RPMI7951 (cell line): ENCODE measurements around the gene LRP1B. TPM values are rescaled to one million over a fixed set of nuclear protein-coding genes. Genes with fewer than 3 reads are reported as not detected.

Experiments used
- DNase-seq: peaks from one replicate; pipeline ENCODE4 v3.0.0-alpha.2; 2012; ENCODE audit warnings: low read depth
- total RNA-seq: library from RNA; depleted of rRNA; stranded (reverse); fragments of >200 nt; shearing (Covaris generic); gene quantifications from 2 replicates; pipeline ENCODE4 v1.2.3, GENCODE V29; 2014

LRP1B gene
- total RNA-seq, 1 experiment from 2014 or later, result not detected

DNA sequence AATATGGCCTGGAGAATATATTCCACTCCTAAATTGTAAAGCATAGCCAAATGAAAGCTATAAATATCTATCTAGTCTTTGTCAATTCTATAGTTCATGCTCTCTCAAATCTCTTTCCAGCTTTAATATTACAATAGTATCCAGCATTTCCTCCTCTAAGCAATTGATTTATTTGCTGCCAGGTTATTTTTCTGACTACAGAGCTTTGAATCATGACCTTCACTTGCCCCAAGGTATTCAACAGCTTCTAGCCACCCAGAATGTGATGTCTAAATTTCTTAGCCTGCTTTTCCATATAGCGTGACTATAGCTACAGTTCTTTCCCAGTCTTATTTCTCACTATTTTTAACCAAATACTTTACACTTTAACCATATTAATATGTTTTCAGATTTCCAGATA is 1287.6 kb downstream of the LRP1B start:
- no peak for DNase-seq

DNA sequence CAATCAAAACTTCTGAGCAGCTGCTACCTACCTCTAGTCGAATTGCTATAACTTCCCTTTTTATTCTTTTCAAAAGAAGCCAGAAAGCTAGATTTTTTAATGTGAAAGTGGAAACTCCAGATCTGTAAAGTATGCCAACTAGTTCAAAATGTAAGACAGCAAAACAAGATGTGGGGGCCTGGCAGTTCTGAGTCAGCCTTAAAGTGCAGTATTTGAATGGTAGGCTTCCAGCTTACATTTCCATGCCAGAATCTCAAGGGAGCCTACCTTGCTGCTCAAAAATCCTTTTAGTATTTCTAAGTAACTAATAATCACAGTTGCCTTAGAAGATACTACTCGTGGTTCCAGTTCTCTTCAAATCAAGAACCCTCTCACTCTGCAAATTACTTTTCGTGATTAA is 1288.7 kb downstream of the LRP1B start:
- no peak for DNase-seq

DNA sequence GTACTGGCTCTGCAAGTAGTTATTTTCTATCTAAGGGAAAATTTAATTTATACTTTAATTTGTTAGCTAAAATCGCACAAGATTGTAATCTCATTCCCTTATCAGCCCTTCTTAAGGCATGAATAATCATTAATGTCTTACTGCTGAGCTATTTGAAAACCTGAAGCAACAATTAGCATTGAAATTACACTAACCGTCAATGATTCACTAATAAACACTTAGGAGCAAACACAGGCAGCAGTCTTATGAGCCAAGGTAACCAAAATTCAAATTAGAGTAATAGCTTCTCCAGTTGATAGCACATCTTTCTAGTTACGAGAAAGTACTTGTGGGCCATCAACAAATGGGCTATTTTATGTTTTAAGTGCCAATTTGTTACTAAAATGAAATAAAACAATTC is 1289.7 kb downstream of the LRP1B start:
- DNase-seq, result no peak

DNA sequence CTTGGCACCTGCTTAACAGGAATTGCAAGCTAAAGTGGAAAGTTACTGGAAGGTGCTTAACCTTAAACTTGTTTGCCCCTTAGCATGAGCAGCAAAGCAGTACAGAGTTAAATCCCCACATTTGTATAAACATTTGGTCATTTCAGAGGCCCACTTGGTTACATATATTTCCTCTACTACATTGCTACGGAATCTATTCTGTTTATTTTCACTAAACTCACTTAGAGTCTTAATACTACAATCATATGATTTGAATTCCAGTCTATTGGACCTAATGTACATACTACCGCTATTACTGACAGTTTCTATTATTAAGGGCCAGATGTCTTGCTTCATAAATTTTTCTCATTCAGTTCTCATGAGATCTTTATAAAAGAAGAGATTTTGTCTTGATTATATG is 1294.0 kb downstream of the LRP1B start:
- no peak for DNase-seq

DNA sequence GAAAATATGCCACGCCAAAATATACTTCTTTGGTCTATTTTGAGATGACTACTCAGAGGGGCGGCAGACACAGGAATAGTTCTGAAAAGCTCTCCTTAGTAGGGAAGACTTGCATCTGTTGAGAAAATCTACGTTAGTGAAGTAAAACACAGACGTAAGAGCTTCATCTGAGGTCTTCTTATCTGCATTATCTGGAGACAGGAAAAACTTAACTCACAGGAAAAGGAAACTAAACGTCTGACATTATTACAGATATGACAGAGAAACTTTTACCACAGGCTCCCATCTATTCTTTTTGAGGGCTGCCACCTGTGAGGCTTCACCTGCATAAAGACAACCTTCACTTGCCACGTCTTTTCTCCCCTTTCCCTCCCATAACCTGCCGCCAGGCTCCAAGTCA is 1295.7 kb downstream of the LRP1B start:
- DNase-seq, result no peak

DNA sequence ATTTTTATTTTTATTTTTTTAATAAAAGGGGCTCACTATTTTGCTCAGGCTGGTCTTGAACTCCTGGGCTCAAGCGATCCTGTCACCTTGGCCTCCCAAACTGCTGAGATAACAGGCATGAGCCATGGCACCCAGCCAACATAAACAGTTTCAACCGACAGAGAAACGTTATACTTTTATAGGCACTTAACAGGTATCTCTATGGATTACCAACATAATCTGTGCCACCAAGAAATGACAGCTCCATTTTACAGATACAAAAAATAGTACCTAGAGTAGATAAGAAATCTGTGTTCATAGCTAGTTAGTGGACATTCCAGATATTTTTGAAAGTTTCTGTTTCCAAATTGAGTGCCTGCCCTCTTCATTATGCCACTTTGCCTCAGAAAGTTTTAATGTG is 1316.7 kb downstream of the LRP1B start:
- no peak for DNase-seq

DNA sequence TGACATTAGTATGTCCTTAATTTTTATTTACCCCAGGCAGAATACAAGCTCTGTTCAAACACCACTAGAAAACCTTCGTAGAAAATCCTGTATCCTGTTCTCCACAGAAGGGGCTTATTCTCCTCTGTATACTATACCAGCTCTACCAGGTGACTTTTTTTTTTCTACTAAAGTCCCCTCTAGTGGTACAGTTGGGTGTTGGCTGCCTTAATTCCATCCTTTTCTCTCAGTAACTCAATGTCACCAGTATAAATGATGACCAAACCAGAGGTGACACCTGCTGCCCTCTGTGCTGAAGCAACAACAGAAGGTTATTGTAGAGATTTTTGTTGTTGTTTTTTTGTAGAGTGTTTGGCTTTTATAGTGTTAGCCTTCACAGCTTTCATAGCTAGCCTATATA is 1322.0 kb downstream of the LRP1B start:
- no peak for DNase-seq

DNA sequence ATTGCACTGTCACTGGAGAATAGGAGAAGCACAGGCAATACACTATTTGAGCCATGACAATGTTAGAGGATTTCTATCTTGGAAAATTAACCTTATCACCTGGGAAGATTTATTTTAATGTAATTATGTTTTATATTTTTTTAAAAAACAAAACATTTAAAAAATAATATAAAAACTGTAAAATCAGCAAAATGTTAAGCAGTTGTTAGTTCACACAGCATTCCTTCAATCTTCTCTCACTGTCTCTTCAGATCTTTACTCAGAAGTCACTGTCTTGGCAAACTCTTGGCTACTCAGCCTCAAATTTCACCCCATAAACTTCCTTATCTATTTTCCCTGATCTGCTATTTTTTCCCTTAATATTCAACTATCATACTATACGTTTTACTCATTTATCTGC is 1322.6 kb downstream of the LRP1B start:
- no peak for DNase-seq

DNA sequence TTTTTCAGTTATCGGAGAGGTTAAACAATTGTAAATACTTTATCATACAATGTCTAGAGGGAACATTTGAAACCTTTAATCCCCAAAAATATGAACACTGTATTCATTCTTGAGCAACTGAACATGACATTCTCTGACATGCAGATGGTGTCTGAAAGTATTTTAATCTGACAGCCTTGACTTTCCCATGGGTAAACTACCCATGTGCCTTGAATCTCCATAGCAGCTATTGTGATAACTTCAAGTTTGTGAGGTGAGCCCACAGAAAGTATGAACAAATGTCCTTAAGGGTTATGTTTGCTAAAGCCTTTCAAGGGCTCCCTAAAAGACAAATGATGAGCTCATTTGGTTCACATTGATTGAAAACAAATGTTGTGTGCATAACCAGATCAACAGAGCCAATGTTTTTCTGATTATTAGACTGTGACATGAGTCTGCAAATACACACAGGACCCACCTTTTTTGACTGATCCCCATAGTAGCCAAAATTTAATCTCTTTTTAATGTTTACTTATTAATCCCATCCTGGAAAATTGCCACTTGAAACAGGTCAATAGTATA is 1326.0 kb downstream of the LRP1B start:
- no peak for DNase-seq

DNA sequence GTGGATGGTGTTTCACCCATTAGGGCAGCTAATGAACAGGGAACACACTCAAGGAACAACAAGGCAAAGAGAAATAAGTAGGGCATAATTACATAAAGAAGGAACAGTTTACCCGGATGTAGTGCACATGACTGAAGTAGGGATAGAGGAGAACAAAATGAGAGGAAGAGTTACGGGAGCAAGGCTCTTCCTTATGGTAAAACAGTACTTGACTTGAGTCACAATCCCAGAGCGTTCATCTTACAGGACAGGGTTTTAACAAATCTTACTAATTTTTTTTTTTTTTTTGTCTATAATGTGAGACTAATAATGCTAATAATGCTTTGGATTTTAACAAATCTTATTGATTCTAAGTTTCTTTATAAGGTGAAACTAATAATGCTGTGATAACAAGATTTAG is 1329.5 kb downstream of the LRP1B start:
- DNase-seq, result no peak

DNA sequence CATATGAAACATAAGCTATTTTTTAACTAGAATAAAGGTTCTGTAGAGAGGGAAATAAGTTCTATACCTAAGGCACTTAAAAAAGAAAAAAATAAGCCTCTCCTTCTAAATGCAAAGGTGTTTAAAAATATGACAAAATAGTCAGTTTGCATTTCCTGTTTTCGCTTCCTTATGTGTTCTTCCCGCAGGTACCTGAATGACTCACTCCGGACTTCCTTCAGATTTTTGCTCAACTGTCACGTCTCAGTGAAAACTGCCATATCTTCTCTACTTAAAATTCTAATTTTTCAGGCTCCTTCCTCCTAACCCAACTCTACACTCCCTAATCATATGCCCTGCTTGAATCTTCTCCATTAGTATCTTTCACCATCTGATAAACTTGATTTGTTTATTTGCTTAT is 1333.1 kb downstream of the LRP1B start:
- no peak for DNase-seq

DNA sequence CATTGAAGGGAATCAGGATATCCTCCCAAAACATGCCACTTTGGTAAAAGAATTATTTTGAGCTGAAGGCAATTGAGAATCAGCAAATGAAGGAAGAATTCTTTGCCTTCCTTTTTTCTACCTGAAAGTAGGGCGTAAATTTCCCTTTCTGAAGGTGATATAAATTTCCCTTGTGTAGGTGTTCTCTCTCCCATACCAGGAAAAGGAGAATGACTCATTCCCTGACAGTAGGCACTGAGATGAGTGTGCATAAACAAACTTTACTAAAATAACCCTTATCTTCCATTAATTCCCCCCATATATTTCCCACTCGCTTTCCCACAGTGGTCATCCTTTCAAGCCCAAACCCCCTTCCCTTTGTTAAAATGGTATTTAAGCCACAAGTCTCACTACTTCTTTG is 1339.0 kb downstream of the LRP1B start:
- no peak for DNase-seq

DNA sequence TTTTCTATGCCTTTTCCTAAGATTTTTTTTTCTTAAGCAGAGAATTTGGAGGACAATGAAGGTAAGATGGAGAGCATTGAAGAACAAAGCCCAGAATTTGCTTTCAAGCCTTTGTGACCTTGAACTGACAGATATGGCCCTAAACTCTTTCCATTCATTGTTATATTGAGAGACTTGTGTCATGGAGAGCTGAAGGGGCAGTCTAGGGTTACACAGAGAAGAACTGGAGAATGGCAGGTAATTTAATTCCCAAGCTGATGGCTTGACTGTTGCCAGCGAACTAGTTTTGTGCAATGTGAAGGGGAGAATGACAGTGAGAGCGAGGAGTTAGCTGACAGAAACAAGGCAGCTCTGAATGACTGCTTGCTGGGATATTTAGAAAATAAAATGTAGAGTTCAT is 1344.2 kb downstream of the LRP1B start:
- no peak for DNase-seq

DNA sequence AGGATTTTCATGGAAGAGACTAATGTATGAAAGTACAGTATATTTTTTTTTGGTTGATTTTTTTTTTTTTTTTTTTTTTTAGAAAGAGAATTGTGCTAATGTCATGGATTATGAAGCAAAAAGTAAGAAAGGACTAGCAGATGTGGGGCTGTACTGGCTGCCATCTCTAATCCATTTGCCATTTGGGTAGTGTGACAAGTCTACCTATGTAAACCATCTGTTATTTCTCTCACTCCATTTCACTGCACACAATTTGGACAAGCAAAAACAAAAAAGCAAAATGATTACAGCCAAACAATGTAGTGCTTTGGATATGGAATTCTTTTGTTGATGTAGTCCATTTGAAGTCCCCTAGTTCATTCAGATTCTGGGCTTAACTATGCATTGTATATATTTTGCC is 1355.4 kb downstream of the LRP1B start:
- DNase-seq, result no peak

DNA sequence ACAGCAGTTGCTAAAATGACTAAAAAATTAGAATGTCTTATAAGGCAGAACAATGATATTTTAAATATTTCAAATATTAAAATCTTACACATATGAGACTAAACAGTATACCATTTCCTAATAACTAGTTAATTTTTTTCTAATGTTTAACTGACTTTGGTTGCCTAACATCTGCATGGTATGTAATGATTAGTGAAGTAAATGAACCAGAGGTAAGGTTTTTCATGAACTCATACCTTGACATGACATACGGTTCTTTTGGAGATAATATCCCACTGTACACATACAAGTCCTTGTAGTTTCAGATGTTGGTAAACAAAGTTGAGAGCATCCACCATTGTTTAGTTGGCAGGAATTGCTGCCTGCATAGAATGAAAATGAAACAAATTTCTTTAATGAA is 1360.2 kb downstream of the LRP1B start:
- DNase-seq, result no peak

DNA sequence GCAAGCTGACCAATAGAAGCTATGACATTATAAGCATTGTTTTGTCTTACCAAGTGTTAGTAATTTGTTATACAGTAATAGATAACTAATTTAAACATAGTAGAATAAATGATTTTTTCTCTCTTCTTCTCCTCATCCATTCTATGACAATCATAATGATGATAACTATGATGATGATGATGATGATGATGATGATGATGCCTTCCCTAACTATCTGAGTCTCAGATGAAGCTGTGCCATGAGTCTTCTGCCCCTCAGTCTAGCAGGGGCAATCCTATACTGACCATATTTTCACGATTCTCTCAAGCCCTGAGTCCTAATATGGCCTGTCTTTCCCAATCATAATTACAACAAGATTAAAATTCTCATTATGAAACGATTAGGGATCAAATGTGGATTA is 1369.0 kb downstream of the LRP1B start:
- DNase-seq, result no peak

DNA sequence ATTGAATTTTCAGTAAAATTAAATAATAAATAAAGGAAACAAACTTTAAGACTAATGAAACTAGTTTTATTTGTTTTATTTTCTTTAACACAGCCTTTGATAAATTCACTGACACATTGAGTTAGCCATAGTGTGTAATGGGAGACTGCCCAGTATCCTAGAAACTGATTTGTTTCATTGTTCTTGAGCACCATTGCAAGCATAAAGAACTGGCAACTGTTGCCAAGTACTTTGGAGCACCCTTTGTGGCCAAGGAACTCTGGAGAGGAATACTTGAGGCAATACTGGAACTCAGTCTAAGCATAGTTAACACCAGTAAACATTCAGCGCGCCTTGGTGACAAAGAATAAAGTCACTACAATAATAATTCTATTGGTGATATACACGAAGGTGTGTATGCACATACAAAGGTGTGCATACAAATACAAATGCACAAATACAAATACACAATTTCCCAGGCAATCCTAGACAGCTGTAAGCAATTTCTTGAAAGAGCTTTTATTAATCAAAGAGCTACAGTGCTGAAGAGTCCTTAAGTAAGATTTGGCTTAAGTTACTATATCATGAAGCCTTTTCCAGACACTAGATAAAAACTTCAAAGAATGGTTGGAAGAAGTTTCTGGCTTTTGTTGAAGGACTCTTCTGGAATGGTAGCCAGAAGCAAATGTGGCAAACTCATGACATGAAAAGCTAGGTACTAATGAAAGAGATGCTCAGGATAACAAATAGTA is 1371.2 kb downstream of the LRP1B start:
- DNase-seq, result no peak

DNA sequence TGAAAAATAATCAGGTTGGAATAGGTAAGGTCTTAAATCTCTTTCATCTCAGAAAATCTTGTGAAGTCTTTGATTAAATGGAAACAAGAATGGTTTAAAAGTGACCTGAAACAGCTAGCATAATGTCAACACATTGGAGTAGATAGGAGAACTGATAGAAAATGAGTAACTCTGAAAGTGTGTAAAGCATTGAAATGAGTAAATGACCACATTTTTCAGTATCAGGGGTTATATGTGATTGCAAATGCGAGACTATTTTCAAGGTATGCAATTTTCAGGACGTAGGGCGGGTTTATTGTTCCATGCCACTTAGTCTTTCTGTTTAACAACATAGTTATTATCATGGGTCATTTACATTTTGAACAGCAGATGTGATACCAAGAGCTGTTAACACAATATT is 1383.2 kb downstream of the LRP1B start:
- DNase-seq, result no peak

DNA sequence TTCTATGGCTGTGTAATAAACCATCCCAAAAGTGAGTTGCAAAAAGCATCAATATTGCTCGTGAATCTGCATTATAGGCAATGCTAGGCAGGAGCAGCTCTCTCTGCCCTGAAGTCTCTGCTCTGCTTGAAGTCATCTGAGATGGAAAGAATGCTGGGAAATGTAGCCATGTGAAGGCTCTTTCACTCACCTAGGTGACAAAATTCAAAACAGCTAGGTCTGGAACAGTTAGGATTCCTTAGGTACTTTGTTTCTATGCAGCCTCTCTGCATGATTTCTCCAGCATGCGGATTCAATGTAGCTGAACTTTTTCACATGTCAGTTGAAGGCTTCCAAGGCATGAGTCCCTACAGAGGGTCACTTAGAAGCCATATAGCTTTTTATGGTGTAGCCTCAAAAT is 1383.7 kb downstream of the LRP1B start:
- no peak for DNase-seq

DNA sequence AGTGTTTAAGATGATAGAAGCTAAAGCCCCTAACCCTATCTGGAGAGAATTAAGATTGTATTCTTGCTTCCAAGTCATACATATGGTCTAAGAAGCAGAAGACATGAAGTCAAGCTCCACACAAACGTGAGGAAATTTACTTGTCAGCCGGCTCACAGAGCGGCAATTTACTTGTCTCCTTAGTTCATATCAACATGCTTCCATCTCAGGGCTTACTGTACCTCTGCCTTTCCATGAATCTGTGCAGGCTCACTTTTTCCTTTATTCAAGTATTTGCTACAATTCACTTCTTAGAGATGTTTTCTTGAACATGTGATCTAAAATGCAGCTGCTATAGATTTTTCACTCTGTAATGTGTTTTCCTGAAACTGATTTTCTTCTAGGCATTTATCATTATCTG is 1386.4 kb downstream of the LRP1B start:
- no peak for DNase-seq

DNA sequence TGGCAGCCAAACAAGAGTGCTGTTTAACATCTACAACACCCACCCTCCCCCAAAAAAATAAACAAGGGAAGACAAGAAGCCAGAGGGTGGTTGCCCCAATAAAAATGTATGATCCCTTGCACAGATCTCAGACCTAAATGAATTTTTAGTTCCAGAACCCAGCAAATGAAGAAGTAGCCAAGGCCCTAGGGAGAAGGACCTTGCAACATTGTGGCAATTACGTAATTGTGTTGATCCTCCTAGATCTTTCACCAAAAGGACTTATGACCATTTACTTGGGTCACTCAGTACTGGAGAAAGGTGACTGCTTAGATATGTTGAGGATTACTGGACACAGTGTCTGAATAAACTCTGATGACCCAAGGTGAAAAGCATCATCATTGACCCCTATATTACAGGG is 1393.8 kb downstream of the LRP1B start:
- no peak for DNase-seq

DNA sequence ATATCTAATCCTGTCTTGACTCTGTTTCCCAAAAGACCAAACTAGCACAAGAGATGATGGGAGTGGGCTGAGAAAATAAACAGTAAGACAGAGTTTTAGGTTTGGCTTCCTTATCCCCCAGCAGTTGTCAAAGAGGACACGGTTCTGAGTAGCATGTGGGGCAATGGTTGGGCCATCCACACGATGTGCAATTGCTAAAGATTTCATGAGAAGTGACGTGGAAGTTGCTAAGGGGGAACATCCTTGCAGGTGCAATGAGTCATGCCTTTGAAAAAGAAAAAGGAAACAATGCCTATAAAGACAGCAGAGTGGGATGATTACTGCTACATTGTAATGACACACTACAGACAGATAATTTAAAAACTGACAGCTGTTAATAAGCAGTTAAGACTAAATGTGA is 1395.8 kb downstream of the LRP1B start:
- no peak for DNase-seq

DNA sequence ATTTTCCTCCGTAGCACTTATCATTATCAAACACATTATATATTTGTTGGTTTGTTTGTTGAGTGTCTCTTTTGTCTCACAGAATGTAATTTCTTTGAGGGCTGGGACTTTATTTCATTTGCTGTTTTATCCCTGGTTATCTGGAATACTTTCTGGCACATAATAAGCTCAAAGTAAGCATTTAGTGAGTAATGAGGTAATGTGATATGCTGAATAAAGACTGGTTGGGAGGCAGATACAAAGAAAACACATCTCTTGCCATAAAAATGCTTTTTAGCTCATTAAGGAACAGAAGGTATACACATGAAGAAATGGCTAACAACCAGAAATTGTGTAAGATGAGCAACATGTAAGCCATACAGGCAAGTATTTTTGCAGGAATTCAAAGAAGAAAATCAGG is 1411.8 kb downstream of the LRP1B start:
- no peak for DNase-seq

DNA sequence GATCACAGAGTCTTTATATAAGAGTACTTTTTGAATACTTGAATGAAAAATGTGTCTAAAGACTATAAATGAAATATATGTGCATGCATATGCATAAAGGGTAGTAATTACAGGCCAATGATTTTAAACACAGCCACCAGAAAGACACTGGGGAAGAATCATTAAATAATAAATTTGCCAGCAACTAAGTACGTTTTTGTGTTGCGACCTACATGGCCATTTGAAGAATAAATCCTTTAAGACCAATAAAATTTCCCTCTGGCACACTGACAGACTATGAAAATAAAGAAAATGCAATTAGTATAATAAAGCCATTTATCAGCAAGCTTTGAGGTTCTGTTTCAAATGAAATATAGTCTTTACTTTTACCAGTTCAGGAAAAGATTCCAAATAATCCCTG is 1413.3 kb downstream of the LRP1B start:
- DNase-seq, result no peak
